Brain microvascular endothelial cell (primary cell): Measurements from ENCODE around the gene ERCC4.

Experiments used
- DNase-seq: peaks from one replicate; pipeline ENCODE4 v3.0.0-alpha.2; 2020
- H3K27ac ChIP-seq: fragments of 250-450 bp; sonication (Bioruptor Pico); 2 replicates; pipeline ENCODE4 v1.5.1; 2020; ENCODE audit warnings: mild to moderate bottlenecking, moderate library complexity
- H3K27me3 ChIP-seq: fragments of 250-450 bp; sonication (Bioruptor Pico); replicated peaks from 2 replicates; pipeline ENCODE4 v1.5.1; 2020; ENCODE audit warnings: mild to moderate bottlenecking
- H3K36me3 ChIP-seq: fragments of 250-450 bp; sonication (Bioruptor Pico); replicated peaks from 2 replicates; pipeline ENCODE4 v1.5.1; 2020; ENCODE audit warnings: mild to moderate bottlenecking
- H3K4me3 ChIP-seq: 2 replicates; pipeline ENCODE4 v1.5.1; 2011; ENCODE audit warnings: low read depth, mild to moderate bottlenecking, control low read depth, low read length, moderate library complexity
- in situ Hi-C: cut with HindIII; loops from 2 replicates; pipeline ENCODE4 v1.10.0; 2017; ENCODE audit warnings: low sequenced_read_pairs, low pct_ligation_motif_present
- TF ChIP-seq, protein P1 (sequence below): IDR thresholded peaks from 2 replicates; pipeline ENCODE4 v1.5.1; 2011; ENCODE audit warnings: low read depth, mild to moderate bottlenecking, moderate library complexity, low read length, control low read depth, inconsistent platforms; ENCODE audit errors: missing control alignments

ERCC4 gene

GRCh38 chr16:13999895-14000425, 80.0 kb downstream of the ERCC4 start:
- in situ Hi-C loops, result no loop called here
- H3K27ac ChIP-seq, result no peak overlapping the region
- no peak overlapping the region for H3K4me3 ChIP-seq
- TF ChIP-seq, protein P1, sequence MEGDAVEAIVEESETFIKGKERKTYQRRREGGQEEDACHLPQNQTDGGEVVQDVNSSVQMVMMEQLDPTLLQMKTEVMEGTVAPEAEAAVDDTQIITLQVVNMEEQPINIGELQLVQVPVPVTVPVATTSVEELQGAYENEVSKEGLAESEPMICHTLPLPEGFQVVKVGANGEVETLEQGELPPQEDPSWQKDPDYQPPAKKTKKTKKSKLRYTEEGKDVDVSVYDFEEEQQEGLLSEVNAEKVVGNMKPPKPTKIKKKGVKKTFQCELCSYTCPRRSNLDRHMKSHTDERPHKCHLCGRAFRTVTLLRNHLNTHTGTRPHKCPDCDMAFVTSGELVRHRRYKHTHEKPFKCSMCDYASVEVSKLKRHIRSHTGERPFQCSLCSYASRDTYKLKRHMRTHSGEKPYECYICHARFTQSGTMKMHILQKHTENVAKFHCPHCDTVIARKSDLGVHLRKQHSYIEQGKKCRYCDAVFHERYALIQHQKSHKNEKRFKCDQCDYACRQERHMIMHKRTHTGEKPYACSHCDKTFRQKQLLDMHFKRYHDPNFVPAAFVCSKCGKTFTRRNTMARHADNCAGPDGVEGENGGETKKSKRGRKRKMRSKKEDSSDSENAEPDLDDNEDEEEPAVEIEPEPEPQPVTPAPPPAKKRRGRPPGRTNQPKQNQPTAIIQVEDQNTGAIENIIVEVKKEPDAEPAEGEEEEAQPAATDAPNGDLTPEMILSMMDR, result no peak
- no peak for DNase-seq
- H3K27me3 ChIP-seq, result no peaks in the 10 kb centered on the region
- no peaks in the 10 kb centered on the region for H3K36me3 ChIP-seq

DNA sequence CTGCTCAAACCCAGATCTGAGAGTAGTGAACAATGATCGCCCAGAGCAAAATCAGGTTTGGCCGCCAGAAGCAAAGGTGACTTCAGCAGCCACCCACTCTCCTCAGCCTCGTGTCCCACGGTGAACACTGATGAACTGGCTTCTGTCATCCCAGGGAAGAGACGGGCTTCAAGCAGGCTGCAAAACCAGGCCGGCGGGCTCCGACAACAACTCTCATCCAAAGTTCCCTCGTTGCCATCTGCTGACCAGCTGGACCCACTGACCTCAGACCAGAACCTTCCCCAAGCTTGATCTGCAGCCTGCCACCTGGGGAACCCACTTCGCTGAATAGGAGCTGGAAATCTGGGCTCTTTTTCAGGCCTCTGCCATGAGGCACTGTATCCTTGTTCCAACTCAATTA, 81.6 kb downstream of the ERCC4 start:
- no peak for DNase-seq
- Histone ChIP-seq H3K27ac (no peak overlapping the region), H3K27me3 (no peaks in the 10 kb centered on the region), H3K4me3 (no peak overlapping the region), H3K36me3 (no peaks in the 10 kb centered on the region)
- in situ Hi-C loops, result no loop called here
- TF ChIP-seq, protein P1, result no peak
